NCI-H146 treated with DMSO at 0.1 percent for 48 hours (cell line): ENCODE measurements around the gene GGN.
A peak's percentile ranks its signal among the peaks of the same experiment; 100 is the strongest.
"Not testable (repeated sequence)": the region's sequence is repeated elsewhere in the genome, so short reads cannot be mapped to it uniquely, and the experiment has no call there.

Experiments used
- DNase-seq: peaks from one replicate; lab custom pipeline; 2025; ENCODE audit not compliant: unreplicated experiment; lab: John Stamatoyannopoulos, UW

The GGN gene

GRCh38 chr19:38411898-38412297 is 24.1 kb upstream of the GGN start:
- DNase-seq, result not testable (repeated sequence)

- no peak for DNase-seq
These were observed 23.3 kb upstream of the GGN start for GRCh38 chr19:38411041-38411712.

GRCh38 chr19:38410407-38410806 is 22.6 kb upstream of the GGN start:
- not testable (repeated sequence) for DNase-seq

GRCh38 chr19:38409631-38410133 is 21.8 kb upstream of the GGN start:
- DNase-seq, result no peak

GRCh38 chr19:38405276-38405675 is 17.4 kb upstream of the GGN start:
- no peak for DNase-seq

GRCh38 chr19:38404858-38405257 is 17.0 kb upstream of the GGN start:
- DNase-seq, result no peak

- peak; percentile 92 for DNase-seq
These were observed 15.3 kb upstream of the GGN start, which contains the start of gene FAM98C for GRCh38 chr19:38402967-38403674. FAM98C (plus strand) TSS chr19:38403093; CDS start chr19:38403154, 61 bp downstream.

GRCh38 chr19:38402623-38402966 is 14.8 kb upstream of the GGN start:
- no peak for DNase-seq

GRCh38 chr19:38401148-38401547 is 13.3 kb upstream of the GGN start:
- peak; percentile 5 for DNase-seq

GRCh38 chr19:38400361-38400760 is 12.5 kb upstream of the GGN start:
- no peak for DNase-seq

- no peak for DNase-seq
These were observed 11.7 kb upstream of the GGN start for GRCh38 chr19:38399537-38399936.

GRCh38 chr19:38399081-38399480 is 11.2 kb upstream of the GGN start:
- DNase-seq, result no peak

- DNase-seq, result no peak
These were observed 7.7 kb upstream of the GGN start for GRCh38 chr19:38395381-38396114.

GRCh38 chr19:38394488-38394887 is 6.7 kb upstream of the GGN start:
- peak; percentile 53 for DNase-seq

GRCh38 chr19:38392707-38393308 is 5.0 kb upstream of the GGN start:
- no peak for DNase-seq

GRCh38 chr19:38391911-38392464 is 4.2 kb upstream of the GGN start:
- DNase-seq, result no peak

- no peak for DNase-seq
These were observed 2.4 kb upstream of the GGN start for GRCh38 chr19:38389957-38390924.

GRCh38 chr19:38389101-38389925 is 1.5 kb upstream of the GGN start:
- DNase-seq, result no peak
